GM21737 (cell line): ENCODE data around the gene ADGRL3.

Experiments used
- ATAC-seq: cut with Tn5 transposase; IDR thresholded peaks from one replicate; pipeline ENCODE4 v1.9.1; 2021; ENCODE audit warnings: mild to moderate bottlenecking, moderate library complexity; ENCODE audit not compliant: unreplicated experiment

ADGRL3 gene

GRCh38 chr4:61200187-61200915 lies at the start of gene ADGRL3:
Gene ADGRL3 (plus strand): TSS chr4:61200326.
- no peak for ATAC-seq

- no peak for ATAC-seq
Observed at GRCh38 chr4:61152433-61152832, 47.7 kb upstream of the ADGRL3 start.

- ATAC-seq: no peak
Observed at GRCh38 chr4:61160478-61160877, 39.6 kb upstream of the ADGRL3 start.

- ATAC-seq: no peak
Observed at GRCh38 chr4:61162116-61162515, 38.0 kb upstream of the ADGRL3 start.

- no peak for ATAC-seq
Observed at GRCh38 chr4:61173799-61174198, 26.3 kb upstream of the ADGRL3 start.

DNA sequence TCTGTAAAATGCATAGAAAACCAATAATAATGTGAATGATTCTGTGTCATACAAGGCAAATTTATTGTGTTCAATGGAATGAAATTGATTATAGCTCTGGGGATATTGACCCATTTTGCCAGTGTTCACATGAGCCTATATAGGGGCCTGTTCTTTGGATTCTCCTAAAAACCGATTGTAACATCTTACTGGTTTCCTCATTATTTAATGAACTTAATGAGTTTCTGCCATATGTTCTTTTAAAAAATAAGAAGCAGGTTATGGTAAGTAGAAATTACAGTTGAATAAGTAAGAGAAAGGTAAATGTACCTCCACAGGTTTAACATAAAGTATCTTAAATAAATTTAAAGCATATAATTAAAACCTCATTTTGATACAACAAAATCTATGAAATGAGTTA lies 24.6 kb upstream of the ADGRL3 start:
- no peak for ATAC-seq

DNA sequence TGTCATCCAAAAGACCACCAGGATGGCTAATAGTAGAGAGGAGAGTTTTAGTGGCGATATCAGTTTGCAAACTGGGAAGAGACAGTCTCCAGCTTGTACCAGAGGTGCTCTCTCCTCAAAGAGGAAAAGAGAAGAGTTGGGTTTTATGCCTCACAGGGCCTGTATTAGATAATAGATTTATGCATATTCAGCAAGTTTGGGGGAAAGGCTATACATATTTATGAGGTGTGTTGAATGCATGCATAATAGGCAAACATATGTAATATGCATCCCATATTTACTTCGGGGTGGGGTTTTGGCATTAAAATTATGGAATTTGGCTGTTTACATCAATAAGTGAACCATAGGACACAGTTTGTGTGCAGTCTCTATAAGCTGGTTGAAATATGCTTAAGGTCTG lies 22.8 kb upstream of the ADGRL3 start:
- no peak for ATAC-seq

DNA sequence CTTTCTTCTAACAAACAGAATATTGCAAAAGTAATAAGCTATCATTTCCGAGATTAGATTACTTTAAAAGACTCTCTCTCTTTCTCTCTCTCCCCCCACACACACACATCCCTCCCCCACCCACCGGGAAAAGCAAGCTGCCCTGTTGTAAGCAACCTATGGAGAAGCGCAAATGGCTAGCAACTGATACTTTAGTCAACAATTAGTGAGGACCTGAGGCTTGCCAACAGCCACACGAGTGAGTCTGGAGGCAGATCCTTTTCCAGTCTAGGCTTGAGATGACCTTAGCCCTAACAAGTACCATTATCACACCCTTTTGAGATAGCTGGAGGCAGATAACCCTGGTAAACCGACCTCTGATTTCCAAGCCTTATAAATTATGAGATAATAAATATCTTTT lies 19.7 kb upstream of the ADGRL3 start:
- no peak for ATAC-seq

DNA sequence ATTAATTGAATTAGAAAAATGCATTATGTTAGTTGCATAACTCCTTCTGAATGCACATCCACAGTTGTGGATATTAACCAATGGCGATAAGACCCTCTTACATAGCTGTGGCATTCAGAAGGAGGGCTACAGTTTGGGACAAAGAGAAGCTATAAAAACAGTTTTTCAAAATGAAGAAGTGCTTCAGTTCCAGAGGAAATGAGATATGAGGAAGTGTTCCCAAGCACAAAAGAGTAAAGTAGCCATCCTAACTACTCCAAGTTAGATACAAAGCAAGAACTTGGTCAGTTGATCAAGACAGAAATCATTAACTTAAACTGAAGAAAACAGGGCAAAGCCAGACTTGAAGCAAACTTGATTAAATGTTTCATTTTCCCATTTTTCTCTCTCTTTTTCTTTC lies 17.2 kb upstream of the ADGRL3 start:
- ATAC-seq: no peak

DNA sequence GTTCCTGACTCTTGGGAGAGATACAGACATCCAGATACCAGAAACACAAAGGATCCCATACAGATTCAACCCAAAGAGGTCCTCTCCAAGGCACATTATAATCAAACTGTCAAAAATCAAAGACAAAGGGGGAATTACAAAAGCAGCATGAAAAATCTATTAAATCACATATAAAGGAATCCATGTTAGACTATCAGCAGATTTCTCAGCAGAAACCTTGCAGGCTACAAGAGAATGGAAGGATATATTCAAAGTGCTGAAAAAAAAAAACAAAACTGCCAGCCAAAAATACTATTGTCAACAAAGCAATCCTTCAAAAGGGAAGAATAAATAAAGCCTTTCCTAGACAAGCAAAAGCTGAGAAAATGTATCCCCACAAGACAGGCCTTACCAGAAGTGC lies 14.8 kb upstream of the ADGRL3 start:
- ATAC-seq: no peak

DNA sequence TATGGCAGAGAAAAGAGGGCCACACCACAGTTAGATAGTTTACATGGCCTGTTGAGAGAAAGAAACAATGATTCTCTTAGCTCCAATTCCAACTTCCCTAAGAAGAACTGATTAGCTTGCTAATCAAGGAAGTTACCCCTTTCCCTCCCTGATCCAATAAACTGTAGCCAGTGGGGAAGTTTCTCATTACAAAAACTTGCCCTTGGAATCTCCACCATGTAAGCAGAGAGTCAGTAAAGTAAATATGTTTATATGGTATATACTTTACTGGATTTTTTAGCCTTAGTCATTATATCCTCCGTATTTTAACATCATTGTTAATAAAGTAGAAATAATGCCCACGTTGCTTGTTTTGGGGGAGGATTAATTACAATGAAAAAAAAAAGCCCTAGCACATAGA lies 7.7 kb upstream of the ADGRL3 start:
- no peak for ATAC-seq

GRCh38 chr4:61193863-61194262 lies 6.3 kb upstream of the ADGRL3 start:
- no peak for ATAC-seq

DNA sequence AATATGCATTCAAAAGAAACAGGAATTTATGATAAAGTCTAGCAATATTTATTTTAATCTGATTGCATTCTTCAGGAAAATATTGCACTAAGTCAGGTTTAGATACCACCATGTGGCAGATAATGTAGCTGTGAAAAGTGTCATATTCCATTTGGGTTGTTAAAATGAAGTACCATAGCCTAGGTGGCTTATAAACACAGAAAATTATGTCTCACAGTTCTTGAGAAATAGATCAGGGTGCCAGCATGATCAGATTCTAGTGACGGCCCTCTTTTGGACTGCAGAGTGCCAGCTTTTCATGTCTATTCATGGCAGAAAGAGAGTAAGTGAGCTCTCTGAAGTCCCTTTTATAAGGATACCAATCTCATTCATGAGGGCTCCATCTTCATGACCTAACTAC lies 5.6 kb upstream of the ADGRL3 start:
- ATAC-seq: no peak

DNA sequence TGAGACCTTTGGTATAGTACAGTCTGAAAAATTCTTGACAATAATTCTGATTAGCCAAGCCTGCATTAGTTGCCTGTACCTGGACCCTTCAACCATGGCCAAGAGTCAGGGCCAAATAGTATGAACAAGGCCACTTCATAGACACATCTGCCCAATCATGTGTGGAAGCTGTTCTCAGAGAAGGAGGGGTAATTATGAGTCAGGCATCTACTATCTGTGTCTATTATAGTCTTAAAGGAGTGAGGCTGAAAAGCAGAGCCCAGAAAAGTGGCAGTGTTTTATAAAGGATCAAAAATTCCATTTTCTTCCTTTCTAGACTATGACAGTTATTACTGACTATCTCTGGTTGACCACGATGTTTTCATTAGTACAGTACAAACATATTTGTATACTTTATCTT lies 5.0 kb upstream of the ADGRL3 start:
- no peak for ATAC-seq

GRCh38 chr4:61198686-61199085 lies 1.4 kb upstream of the ADGRL3 start:
- ATAC-seq: no peak

- ATAC-seq: no peak
Observed at GRCh38 chr4:61199873-61200186, 296 bp upstream of the ADGRL3 start.

- no peak for ATAC-seq
Observed at GRCh38 chr4:61200916-61201526, 895 bp downstream of the ADGRL3 start.

DNA sequence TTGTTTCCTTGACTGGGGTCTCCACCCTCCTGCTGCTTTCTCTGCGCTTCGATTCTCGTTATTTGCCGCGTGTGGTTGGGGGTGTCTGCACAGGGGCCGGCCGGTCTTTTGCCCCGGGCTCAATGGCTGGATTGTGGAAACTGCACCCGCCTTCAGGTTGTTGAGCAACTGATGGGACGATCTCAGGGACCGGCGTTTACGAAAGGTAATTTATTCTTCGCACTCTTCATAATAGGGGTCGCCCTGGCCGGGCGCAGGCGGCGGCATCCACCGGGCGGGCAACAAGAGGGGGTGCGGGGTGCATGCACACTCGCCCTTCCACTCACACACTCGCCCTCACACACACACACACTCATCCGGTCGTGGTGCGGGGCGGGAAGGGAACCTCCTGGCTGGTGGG lies 1.4 kb downstream of the ADGRL3 start:
- ATAC-seq: no peak

DNA sequence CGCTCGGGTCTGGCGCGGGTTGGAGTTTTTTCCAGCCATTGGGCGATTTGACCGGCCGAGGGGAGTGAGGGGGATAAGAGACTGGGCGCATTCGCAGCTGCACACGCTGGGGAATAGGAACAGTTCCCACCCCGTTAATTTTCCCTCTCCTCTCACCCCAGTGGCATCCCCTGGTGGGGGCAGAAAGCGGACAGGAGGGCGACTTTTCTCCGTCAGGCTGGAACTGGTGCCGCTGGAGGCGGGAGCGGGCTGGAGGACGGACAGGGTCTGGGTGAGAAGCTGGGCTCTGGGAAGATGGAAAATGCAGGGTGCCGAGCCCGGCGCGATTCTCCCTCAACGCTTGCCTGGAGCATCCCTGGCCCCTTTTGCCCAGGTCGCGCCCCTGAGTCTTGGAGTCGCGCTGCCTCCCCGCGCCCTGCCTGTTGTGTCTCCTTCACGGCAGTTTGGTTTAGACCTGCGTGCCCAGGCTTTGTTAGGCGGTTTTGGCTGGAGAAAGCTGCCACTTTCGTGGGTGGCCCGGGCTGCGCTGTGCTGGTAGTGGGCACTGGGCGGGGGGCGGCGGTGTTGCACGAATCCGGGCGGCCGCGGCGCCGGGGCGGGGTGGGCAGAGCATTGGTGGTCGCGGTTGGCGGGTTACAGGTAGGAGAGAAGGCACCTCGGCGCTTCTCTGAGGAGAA lies 2.0 kb downstream of the ADGRL3 start:
- no peak for ATAC-seq

DNA sequence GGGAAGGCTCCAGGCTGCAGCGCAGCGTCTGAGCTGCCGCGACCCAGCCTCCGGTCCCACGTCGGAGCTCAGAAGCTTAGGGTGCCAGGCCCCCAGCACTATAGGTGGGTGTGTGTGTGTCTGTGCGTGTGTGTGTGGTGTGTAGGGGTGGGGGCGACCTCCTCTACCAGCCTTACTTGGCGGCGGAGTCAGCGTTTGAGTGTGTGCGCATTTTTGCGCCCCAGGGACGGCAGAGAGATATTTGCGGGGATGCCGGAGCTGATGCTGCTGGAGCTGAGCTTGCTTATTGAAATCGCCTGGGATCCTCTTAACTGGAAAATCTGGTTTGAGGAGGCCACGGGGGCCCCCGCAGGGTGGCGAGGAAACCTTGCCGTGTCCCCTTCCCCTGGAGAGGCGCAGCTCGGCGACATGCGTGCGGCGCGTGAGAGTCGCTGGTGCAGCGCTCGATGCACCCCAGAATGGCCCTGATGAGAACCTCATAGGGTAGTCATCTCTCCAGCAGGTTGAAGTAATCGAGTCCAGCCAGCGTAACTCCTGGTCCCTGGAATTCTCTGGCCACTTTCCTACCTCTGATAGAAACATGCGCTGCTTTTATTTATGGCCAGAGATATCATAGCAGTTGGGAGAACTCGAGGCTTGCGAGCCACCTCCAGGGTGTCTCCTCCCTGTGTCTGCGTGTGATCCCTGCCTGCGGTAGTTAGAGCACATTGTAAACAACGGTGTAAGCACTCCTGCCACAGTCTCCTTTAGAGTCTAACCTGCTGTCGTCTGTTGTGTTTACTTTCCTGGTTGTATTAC lies 2.7 kb downstream of the ADGRL3 start:
- no peak for ATAC-seq

GRCh38 chr4:61203436-61203790 lies 3.3 kb downstream of the ADGRL3 start:
- ATAC-seq: no peak
